ENCODE data around the gene CDX1.
A peak's percentile ranks its signal among the peaks of the same experiment; 100 is the strongest.

CDX1 gene

GRCh38 chr5:150166650-150167511 is at the start of gene CDX1:
Gene CDX1 (plus strand): TSS chr5:150166778. CDS start chr5:150166877, 99 bp downstream.
- DNase-seq: no peak
- Histone ChIP-seq H3K27ac (no peak within 1 kb of the TSS), H3K36me3 (replicated peaks) (no peaks in the 10 kb centered on the region), H3K4me3 (ENCODE audit: low read depth, low read length) (no peak within 1 kb of the TSS), H3K27me3 (replicated peaks) (peaks cover 6% of the 10 kb centered on the region)
- no peak for TF ChIP-seq CTCF (IDR thresholded peaks at IDR 0.05; ENCODE audit: low read depth, low read length, missing control alignments)
- in situ Hi-C loops (cut with HindIII; ENCODE audit: low pct_ligation_motif_present, low sequenced_read_pairs): no loop called here

GRCh38 chr5:150117945-150118560 is 48.5 kb upstream of the CDX1 start:
- no peak overlapping the region for H3K4me3 ChIP-seq (ENCODE audit: low read depth, low read length)
- no peak for DNase-seq
- no peak for TF ChIP-seq CTCF (IDR thresholded peaks at IDR 0.05; ENCODE audit: low read depth, low read length, missing control alignments)
- H3K27me3 ChIP-seq (replicated peaks): no peaks in the 10 kb centered on the region
- H3K27ac ChIP-seq: no peak overlapping the region
- H3K36me3 ChIP-seq (replicated peaks): peaks cover 90% of the 10 kb centered on the region
- in situ Hi-C loops (cut with HindIII; ENCODE audit: low pct_ligation_motif_present, low sequenced_read_pairs): no loop called here

GRCh38 chr5:150118561-150119229 is 47.9 kb upstream of the CDX1 start:
- Histone ChIP-seq H3K27me3 (replicated peaks) (no peaks in the 10 kb centered on the region), H3K27ac (no peak overlapping the region), H3K36me3 (replicated peaks) (peaks cover 95% of the 10 kb centered on the region), H3K4me3 (ENCODE audit: low read depth, low read length) (no peak overlapping the region)
- no peak for TF ChIP-seq CTCF (IDR thresholded peaks at IDR 0.05; ENCODE audit: low read depth, low read length, missing control alignments)
- in situ Hi-C loops (cut with HindIII; ENCODE audit: low pct_ligation_motif_present, low sequenced_read_pairs): no loop called here
- DNase-seq: no peak

- Histone ChIP-seq H3K4me3 (ENCODE audit: low read depth, low read length) (no peak overlapping the region), H3K36me3 (replicated peaks) (peaks cover 97% of the 10 kb centered on the region), H3K27ac (no peak overlapping the region), H3K27me3 (replicated peaks) (no peaks in the 10 kb centered on the region)
- DNase-seq: no peak
- in situ Hi-C loops (cut with HindIII; ENCODE audit: low pct_ligation_motif_present, low sequenced_read_pairs): no loop called here
- TF ChIP-seq CTCF (IDR thresholded peaks at IDR 0.05; ENCODE audit: low read depth, low read length, missing control alignments): peak; percentile 7
Measured at GRCh38 chr5:150119421-150120061, 47.0 kb upstream of the CDX1 start.

GRCh38 chr5:150120062-150120441 is 46.5 kb upstream of the CDX1 start:
- Histone ChIP-seq H3K27me3 (replicated peaks) (no peaks in the 10 kb centered on the region), H3K36me3 (replicated peaks) (peaks cover 94% of the 10 kb centered on the region), H3K4me3 (ENCODE audit: low read depth, low read length) (no peak overlapping the region), H3K27ac (no peak overlapping the region)
- in situ Hi-C loops (cut with HindIII; ENCODE audit: low pct_ligation_motif_present, low sequenced_read_pairs): no loop called here
- no peak for DNase-seq
- TF ChIP-seq CTCF (IDR thresholded peaks at IDR 0.05; ENCODE audit: low read depth, low read length, missing control alignments): no peak

Measured in brain microvascular endothelial cell (primary cell).